Measurements from ENCODE around the gene LTBR. TPM values are rescaled to one million over a fixed set of nuclear protein-coding genes. Genes with fewer than 3 reads are reported as not detected.

LTBR gene
- total and polyA plus RNA-seq, 10 of the 15 experiments (the other 5 are each of a cell fraction or from before 2014, with no cell fraction given): 0.24 to 0.44 TPM; not detected in 8

GRCh38 chr12:6347367-6348338 lies 36.3 kb upstream of the LTBR start (continued):
- TF ChIP-seq USF1 (IDR thresholded peaks at IDR 0.05; ENCODE audit: borderline replicate concordance, extremely low read length, insufficient read depth, low read depth, low read length) (no peak), SREBF2 (IDR thresholded peaks at IDR 0.05; ENCODE audit: low read length) (no peak), CREB1 (IDR thresholded peaks at IDR 0.05; ENCODE audit: low read depth) (no peak), ZBTB4 (CRISPR knock-in tag; IDR thresholded peaks at IDR 0.05) (no peak), MYC (IDR thresholded peaks at IDR 0.05; ENCODE audit: insufficient read depth, insufficient read length, insufficient replicate concordance, low read length, severe bottlenecking) (no peak), CBX3 (IDR thresholded peaks at IDR 0.05; ENCODE audit: borderline replicate concordance, low read depth) (no peak), HDAC2 (IDR thresholded peaks at IDR 0.05) (no peak)
- TF ChIP-seq, protein P1, sequence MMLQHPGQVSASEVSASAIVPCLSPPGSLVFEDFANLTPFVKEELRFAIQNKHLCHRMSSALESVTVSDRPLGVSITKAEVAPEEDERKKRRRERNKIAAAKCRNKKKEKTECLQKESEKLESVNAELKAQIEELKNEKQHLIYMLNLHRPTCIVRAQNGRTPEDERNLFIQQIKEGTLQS (IDR thresholded peaks at IDR 0.05; ENCODE audit: borderline replicate concordance, extremely low read depth, low read depth, low read length): no peak
- TF ChIP-seq, protein P2, sequence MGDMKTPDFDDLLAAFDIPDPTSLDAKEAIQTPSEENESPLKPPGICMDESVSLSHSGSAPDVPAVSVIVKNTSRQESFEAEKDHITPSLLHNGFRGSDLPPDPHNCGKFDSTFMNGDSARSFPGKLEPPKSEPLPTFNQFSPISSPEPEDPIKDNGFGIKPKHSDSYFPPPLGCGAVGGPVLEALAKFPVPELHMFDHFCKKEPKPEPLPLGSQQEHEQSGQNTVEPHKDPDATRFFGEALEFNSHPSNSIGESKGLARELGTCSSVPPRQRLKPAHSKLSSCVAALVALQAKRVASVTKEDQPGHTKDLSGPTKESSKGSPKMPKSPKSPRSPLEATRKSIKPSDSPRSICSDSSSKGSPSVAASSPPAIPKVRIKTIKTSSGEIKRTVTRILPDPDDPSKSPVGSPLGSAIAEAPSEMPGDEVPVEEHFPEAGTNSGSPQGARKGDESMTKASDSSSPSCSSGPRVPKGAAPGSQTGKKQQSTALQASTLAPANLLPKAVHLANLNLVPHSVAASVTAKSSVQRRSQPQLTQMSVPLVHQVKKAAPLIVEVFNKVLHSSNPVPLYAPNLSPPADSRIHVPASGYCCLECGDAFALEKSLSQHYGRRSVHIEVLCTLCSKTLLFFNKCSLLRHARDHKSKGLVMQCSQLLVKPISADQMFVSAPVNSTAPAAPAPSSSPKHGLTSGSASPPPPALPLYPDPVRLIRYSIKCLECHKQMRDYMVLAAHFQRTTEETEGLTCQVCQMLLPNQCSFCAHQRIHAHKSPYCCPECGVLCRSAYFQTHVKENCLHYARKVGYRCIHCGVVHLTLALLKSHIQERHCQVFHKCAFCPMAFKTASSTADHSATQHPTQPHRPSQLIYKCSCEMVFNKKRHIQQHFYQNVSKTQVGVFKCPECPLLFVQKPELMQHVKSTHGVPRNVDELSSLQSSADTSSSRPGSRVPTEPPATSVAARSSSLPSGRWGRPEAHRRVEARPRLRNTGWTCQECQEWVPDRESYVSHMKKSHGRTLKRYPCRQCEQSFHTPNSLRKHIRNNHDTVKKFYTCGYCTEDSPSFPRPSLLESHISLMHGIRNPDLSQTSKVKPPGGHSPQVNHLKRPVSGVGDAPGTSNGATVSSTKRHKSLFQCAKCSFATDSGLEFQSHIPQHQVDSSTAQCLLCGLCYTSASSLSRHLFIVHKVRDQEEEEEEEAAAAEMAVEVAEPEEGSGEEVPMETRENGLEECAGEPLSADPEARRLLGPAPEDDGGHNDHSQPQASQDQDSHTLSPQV (IDR thresholded peaks at IDR 0.05): no peak
- TF ChIP-seq, protein P3, sequence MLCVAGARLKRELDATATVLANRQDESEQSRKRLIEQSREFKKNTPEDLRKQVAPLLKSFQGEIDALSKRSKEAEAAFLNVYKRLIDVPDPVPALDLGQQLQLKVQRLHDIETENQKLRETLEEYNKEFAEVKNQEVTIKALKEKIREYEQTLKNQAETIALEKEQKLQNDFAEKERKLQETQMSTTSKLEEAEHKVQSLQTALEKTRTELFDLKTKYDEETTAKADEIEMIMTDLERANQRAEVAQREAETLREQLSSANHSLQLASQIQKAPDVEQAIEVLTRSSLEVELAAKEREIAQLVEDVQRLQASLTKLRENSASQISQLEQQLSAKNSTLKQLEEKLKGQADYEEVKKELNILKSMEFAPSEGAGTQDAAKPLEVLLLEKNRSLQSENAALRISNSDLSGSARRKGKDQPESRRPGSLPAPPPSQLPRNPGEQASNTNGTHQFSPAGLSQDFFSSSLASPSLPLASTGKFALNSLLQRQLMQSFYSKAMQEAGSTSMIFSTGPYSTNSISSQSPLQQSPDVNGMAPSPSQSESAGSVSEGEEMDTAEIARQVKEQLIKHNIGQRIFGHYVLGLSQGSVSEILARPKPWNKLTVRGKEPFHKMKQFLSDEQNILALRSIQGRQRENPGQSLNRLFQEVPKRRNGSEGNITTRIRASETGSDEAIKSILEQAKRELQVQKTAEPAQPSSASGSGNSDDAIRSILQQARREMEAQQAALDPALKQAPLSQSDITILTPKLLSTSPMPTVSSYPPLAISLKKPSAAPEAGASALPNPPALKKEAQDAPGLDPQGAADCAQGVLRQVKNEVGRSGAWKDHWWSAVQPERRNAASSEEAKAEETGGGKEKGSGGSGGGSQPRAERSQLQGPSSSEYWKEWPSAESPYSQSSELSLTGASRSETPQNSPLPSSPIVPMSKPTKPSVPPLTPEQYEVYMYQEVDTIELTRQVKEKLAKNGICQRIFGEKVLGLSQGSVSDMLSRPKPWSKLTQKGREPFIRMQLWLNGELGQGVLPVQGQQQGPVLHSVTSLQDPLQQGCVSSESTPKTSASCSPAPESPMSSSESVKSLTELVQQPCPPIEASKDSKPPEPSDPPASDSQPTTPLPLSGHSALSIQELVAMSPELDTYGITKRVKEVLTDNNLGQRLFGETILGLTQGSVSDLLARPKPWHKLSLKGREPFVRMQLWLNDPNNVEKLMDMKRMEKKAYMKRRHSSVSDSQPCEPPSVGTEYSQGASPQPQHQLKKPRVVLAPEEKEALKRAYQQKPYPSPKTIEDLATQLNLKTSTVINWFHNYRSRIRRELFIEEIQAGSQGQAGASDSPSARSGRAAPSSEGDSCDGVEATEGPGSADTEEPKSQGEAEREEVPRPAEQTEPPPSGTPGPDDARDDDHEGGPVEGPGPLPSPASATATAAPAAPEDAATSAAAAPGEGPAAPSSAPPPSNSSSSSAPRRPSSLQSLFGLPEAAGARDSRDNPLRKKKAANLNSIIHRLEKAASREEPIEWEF (IDR thresholded peaks at IDR 0.05; ENCODE audit: insufficient replicate concordance, low read depth, low read length): no peak

Measured in GM12878 (cell line).